MM.1S (cell line): ENCODE data around the gene SBF1.

Experiments used
- CTCF ChIP-seq: fragments of 300-600 bp; sonication (generic); IDR thresholded peaks from 2 replicates; pipeline ENCODE4 v1.5.1; 2016; ENCODE audit warnings: antibody characterized with exemption, low read length, mixed read lengths
- EZH2 ChIP-seq: fragments of 300-600 bp; sonication (generic); optimal IDR thresholded peaks from 2 replicates; pipeline ENCODE3; 2017; ENCODE audit warnings: low read depth, mild to moderate bottlenecking, antibody characterized with exemption, low read length, mixed read lengths
- EZH2phosphoT487 ChIP-seq: fragments of 300-600 bp; sonication (generic); IDR thresholded peaks from 2 replicates; pipeline ENCODE4 v1.6.1; 2018; ENCODE audit warnings: antibody characterized with exemption, low read length

- TF ChIP-seq CTCF (no peak), EZH2 (no peak), EZH2phosphoT487 (no peak)
These were observed 54.3 kb downstream of the SBF1 start for GRCh38 chr22:50420581-50420980.
